Central memory CD8-positive, alpha-beta T cell (primary cell): ENCODE measurements around the gene LONP2.
A peak's percentile ranks its signal among the peaks of the same experiment; 100 is the strongest.

Experiments used
- ATAC-seq: fragments of 150-1000 bp; cut with Tn5 transposase; replicated peaks from 2 replicates; pipeline ENCODE4 v1.10.0; 2022; ENCODE audit warnings: mild to moderate bottlenecking, moderate FRiP score, moderate number of reproducible peaks; ENCODE audit not compliant: poor library complexity, severe bottlenecking; ENCODE audit errors: extremely low read depth
- DNase-seq, 2 donors: peaks; one replicate each; pipeline ENCODE4 v3.0.0; 2021; ENCODE audit warnings: low spot score in 2 of 2
- H3K27ac Mint-ChIP-seq: one replicate; pipeline ENCODE4 v1.8.0; 2022; ENCODE audit warnings: low read depth, mild to moderate bottlenecking, moderate library complexity, mixed read lengths
- H3K27me3 Mint-ChIP-seq: one replicate; pipeline ENCODE4 v1.8.0; 2022; ENCODE audit warnings: mixed read lengths
- H3K36me3 Mint-ChIP-seq: one replicate; pipeline ENCODE4 v1.8.0; 2022; ENCODE audit warnings: mild to moderate bottlenecking, moderate library complexity, mixed read lengths; ENCODE audit not compliant: insufficient read depth
- H3K4me1 Mint-ChIP-seq: one replicate; pipeline ENCODE4 v1.8.0; 2022; ENCODE audit warnings: mixed read lengths
- H3K4me3 Mint-ChIP-seq: one replicate; pipeline ENCODE4 v1.8.0; 2022; ENCODE audit warnings: mild to moderate bottlenecking, moderate library complexity, mixed read lengths
- H3K9me3 Mint-ChIP-seq: one replicate; pipeline ENCODE4 v1.8.0; 2022; ENCODE audit warnings: mixed read lengths

The LONP2 gene

DNA sequence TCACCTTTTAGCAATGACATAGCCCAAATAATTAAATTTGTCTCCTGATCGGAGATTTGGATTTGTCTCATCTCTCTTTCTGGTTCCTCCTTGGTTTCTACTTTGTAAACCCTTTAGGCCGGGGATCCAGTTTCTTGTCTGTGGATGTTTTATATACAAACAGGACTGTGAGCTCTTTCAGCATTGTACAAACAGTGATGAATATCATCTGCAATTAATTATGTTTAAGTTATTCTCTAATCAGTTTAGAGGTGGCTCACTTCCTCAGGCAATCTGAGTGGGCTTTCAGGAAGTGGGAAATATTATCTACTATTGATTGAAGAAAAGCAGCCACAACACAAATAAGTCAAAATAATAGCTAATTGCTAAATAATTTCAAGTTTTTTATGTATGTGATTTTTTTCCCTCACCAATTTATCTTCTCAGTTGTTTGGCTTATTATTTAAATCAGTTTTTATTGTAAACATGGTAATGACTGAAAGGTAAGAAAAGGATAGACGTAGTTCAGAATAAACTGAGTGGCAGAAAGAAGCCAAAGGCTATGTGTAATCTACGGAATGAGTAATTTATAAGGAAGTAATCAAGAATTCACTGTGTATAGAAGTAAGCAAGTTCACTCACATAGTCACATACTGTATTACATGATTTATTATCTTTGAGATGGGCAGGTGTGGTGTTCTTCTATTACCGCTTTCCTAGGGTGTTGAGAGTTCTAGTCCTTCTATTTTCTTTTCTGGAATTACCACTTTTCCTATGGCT is 6.6 kb downstream of the LONP2 start:
- no peak for ATAC-seq
- Mint-ChIP-seq H3K4me3 (no peak overlapping the region), H3K27me3 (no peaks in the 10 kb centered on the region), H3K27ac (peak overlapping the region; percentile 24), H3K4me1 (peaks cover 38% of the 10 kb centered on the region), H3K9me3 (no peaks in the 10 kb centered on the region), H3K36me3 (peaks cover 16% of the 10 kb centered on the region)
- DNase-seq, result no peak

DNA sequence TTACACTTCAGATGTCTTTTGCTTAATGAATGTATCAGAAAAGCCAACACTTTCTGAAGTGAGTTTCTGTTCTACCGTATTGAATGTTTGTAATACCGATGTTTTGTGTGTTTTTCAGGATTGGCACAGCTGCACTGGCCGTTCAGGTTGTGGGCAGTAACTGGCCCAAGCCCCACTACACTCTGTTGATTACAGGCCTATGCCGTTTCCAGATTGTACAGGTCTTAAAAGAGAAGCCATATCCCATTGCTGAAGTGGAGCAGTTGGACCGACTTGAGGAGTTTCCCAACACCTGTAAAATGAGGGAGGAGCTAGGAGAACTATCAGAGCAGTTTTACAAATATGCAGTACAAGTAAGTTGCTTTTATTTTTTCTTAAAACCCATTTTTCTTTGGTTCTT is 7.9 kb downstream of the LONP2 start:
- ATAC-seq, result no peak
- no peak overlapping the region for H3K27ac Mint-ChIP-seq
- no peaks in the 10 kb centered on the region for H3K27me3 Mint-ChIP-seq

DNA sequence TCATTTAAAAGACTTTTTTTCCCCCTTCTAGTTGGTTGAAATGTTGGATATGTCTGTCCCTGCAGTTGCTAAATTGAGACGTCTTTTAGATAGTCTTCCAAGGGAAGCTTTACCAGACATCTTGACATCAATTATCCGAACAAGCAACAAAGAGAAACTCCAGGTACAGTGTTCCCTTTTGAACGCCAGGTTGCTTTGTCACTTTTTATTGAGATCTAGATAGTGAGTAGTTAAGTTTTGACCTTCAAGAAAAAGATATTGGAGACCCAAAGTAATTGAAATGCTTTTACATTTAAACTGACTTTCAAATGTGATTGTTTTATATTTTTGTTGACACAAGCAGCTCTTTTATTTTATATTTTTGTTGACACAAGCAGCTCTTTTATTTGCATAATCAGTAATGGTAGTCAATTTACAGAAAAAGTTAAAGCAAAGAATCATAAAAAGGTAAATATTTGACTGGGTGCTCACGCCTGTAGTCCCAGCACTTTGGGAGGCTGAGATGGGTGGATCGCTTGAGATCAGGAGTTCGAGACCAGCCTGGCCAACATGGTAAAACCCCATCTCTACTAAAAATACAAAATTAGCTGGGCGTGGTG is 12.6 kb downstream of the LONP2 start:
- no peaks in the 10 kb centered on the region for H3K9me3 Mint-ChIP-seq
- H3K36me3 Mint-ChIP-seq, result peaks cover 48% of the 10 kb centered on the region
- no peak for ATAC-seq

More for the DNA sequence above, 7.9 kb downstream of the LONP2 start:
- Mint-ChIP-seq H3K9me3 (no peaks in the 10 kb centered on the region), H3K36me3 (peaks cover 23% of the 10 kb centered on the region), H3K4me1 (peaks cover 29% of the 10 kb centered on the region), H3K4me3 (no peak overlapping the region)
- no peak for DNase-seq

DNA sequence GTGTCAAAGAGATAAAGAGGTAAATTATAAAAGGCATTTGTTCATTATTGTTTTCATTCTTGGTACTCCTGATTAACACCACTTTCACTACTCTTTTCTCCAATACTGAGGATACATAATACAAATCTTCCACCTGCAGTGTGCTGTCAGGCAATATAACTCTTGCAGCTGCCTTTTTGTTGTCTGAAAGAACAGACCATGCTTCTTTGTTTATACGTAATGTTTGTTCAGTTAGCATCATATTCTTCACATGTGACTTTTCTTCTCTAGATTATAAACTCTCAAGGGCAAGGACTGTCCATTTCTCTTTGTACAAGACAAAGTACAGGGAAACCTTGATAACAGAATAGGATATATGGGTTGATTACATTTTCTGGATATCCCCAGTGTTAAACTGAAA is 17.5 kb downstream of the LONP2 start:
- Mint-ChIP-seq H3K4me1 (peaks cover 12% of the 10 kb centered on the region), H3K4me3 (no peak overlapping the region), H3K36me3 (peaks cover 57% of the 10 kb centered on the region), H3K27me3 (no peaks in the 10 kb centered on the region), H3K27ac (no peak overlapping the region), H3K9me3 (no peaks in the 10 kb centered on the region)
- DNase-seq (no peak), ATAC-seq (no peak)

More for the DNA sequence above, 12.6 kb downstream of the LONP2 start:
- no peak overlapping the region for H3K27ac Mint-ChIP-seq
- DNase-seq, result no peak
- H3K4me1 Mint-ChIP-seq, result peaks cover 15% of the 10 kb centered on the region
- H3K4me3 Mint-ChIP-seq, result no peak overlapping the region
- H3K27me3 Mint-ChIP-seq, result no peaks in the 10 kb centered on the region

GRCh38 chr16:48262631-48263030 is 18.5 kb downstream of the LONP2 start:
- DNase-seq (no peak), ATAC-seq (no peak)
- Mint-ChIP-seq H3K36me3 (peaks cover 59% of the 10 kb centered on the region), H3K4me1 (peaks cover 12% of the 10 kb centered on the region), H3K27ac (no peak overlapping the region), H3K9me3 (no peaks in the 10 kb centered on the region), H3K4me3 (no peak overlapping the region), H3K27me3 (no peaks in the 10 kb centered on the region)

GRCh38 chr16:48269011-48269410 is 24.9 kb downstream of the LONP2 start:
- DNase-seq (no peak), ATAC-seq (no peak)
- H3K27me3 Mint-ChIP-seq, result no peaks in the 10 kb centered on the region
- no peaks in the 10 kb centered on the region for H3K9me3 Mint-ChIP-seq
- H3K36me3 Mint-ChIP-seq, result peaks cover 39% of the 10 kb centered on the region
- H3K27ac Mint-ChIP-seq, result no peak overlapping the region
- H3K4me3 Mint-ChIP-seq, result no peak overlapping the region
- H3K4me1 Mint-ChIP-seq, result peaks cover 6% of the 10 kb centered on the region

DNA sequence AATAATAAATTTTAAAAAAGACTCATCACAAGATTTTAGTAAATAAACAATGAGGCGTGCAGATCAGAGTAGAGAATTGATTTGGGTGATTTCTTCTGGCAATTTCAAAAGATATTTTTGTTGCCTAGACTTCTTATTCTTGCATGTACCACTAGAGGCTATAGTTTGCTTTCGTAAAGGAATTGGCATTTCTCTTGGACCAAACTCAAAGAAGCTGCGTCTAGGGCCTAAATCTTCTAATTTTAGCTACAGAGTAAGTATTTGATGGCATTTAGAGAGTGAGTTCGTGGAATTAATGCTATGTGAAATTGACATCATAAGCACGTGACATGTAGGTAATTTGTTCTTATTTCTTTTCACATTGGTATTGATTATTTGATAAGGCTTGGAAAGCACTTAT is 27.6 kb downstream of the LONP2 start:
- no peaks in the 10 kb centered on the region for H3K9me3 Mint-ChIP-seq
- ATAC-seq (no peak), DNase-seq (no peak)
- no peak overlapping the region for H3K4me3 Mint-ChIP-seq
- no peaks in the 10 kb centered on the region for H3K27me3 Mint-ChIP-seq
- no peaks in the 10 kb centered on the region for H3K4me1 Mint-ChIP-seq
- H3K36me3 Mint-ChIP-seq, result peaks cover 29% of the 10 kb centered on the region
- H3K27ac Mint-ChIP-seq, result no peak overlapping the region

DNA sequence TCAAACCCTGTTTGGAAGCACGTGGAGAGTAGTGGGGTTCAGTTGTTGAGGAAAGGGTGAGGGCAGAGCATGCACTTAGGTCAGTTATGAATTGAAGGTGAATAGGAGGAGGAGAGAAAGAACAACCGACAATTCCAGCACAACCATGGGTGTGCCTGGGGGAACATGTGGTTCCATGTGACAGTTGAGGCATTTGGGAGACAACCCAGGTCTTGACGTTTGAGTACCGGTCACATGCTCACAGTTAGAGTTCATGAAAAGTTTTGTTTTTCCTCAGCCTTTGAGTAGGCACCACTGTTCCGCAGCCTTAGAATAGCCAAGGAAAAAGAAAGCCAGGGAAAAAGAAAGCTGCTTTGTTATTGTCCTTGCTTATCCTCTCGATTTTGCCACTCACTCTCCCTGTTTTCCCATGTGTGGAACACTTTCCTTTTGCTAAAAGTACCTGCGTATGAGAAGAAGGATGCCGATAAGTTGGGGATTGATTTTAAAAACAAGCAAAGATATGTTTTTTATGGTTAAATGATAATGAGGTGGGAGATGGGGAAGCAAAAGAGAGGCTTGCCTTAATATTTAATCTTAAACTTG is 28.8 kb downstream of the LONP2 start:
- Mint-ChIP-seq H3K9me3 (no peaks in the 10 kb centered on the region), H3K36me3 (peaks cover 35% of the 10 kb centered on the region), H3K4me1 (no peaks in the 10 kb centered on the region), H3K4me3 (no peak overlapping the region), H3K27ac (no peak overlapping the region), H3K27me3 (no peaks in the 10 kb centered on the region)
- no peak for ATAC-seq
- DNase-seq, result no peak

GRCh38 chr16:48274476-48274875 is 30.4 kb downstream of the LONP2 start:
- ATAC-seq, result no peak
- H3K36me3 Mint-ChIP-seq, result peaks cover 43% of the 10 kb centered on the region

GRCh38 chr16:48276102-48276501 is 32.0 kb downstream of the LONP2 start:
- no peak for DNase-seq
- H3K4me1 Mint-ChIP-seq, result no peaks in the 10 kb centered on the region
- H3K27me3 Mint-ChIP-seq, result no peaks in the 10 kb centered on the region
- no peak overlapping the region for H3K27ac Mint-ChIP-seq
- no peak for ATAC-seq
- H3K36me3 Mint-ChIP-seq, result peaks cover 41% of the 10 kb centered on the region
- no peaks in the 10 kb centered on the region for H3K9me3 Mint-ChIP-seq
- no peak overlapping the region for H3K4me3 Mint-ChIP-seq

More at GRCh38 chr16:48274476-48274875, 30.4 kb downstream of the LONP2 start:
- H3K4me1 Mint-ChIP-seq, result no peaks in the 10 kb centered on the region
- no peak overlapping the region for H3K27ac Mint-ChIP-seq
- no peak overlapping the region for H3K4me3 Mint-ChIP-seq
- no peaks in the 10 kb centered on the region for H3K9me3 Mint-ChIP-seq
- no peak for DNase-seq
- H3K27me3 Mint-ChIP-seq, result no peaks in the 10 kb centered on the region

DNA sequence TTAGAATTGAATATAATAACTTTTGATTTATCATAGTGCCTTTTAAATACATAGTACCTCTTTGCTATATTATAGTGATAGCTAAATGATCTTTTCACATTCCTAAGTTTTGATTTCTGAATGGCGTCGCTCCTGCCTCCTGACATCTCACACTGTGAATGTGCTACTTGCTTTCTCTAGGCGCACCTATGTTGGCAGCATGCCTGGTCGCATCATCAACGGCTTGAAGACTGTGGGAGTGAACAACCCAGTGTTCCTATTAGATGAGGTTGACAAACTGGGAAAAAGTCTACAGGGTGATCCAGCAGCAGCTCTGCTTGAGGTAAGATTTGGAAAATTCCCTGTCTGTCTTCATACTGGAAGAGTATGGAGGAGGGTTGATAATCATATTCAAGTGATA is 33.1 kb downstream of the LONP2 start:
- Mint-ChIP-seq H3K36me3 (peaks cover 37% of the 10 kb centered on the region), H3K4me3 (no peak overlapping the region), H3K9me3 (no peaks in the 10 kb centered on the region), H3K27me3 (no peaks in the 10 kb centered on the region), H3K27ac (no peak overlapping the region), H3K4me1 (no peaks in the 10 kb centered on the region)
- no peak for ATAC-seq
- DNase-seq, result no peak

DNA sequence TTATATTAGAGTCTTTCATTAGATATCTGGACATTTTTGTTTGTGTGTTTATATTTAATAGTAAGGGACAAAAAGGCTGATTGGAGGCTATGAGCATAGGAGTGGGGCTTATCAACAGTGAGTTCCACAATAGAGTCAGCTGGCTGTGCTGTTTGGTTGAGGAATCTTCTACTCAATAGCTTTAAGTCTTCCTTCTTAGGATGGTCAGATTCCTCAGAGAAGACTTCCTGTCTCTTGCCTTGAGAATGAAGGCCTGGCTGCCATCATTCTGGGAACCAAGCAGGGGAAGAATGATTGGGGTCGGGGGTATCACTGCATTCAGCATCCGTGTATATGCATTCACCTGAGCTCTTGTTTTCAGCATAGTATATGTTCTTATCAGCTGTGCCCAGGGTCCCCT is 35.1 kb downstream of the LONP2 start:
- Mint-ChIP-seq H3K27ac (no peak overlapping the region), H3K9me3 (no peaks in the 10 kb centered on the region), H3K27me3 (no peaks in the 10 kb centered on the region), H3K4me3 (no peak overlapping the region), H3K36me3 (peaks cover 31% of the 10 kb centered on the region), H3K4me1 (peaks cover 15% of the 10 kb centered on the region)
- DNase-seq (no peak), ATAC-seq (no peak)

- no peaks in the 10 kb centered on the region for H3K27me3 Mint-ChIP-seq
- no peaks in the 10 kb centered on the region for H3K9me3 Mint-ChIP-seq
- H3K4me1 Mint-ChIP-seq, result peaks cover 29% of the 10 kb centered on the region
- ATAC-seq (no peak), DNase-seq (no peak)
- H3K27ac Mint-ChIP-seq, result no peak overlapping the region
- peaks cover 28% of the 10 kb centered on the region for H3K36me3 Mint-ChIP-seq
- H3K4me3 Mint-ChIP-seq, result no peak overlapping the region
Measured at GRCh38 chr16:48280546-48280945, 36.4 kb downstream of the LONP2 start.
